Esophagus squamous epithelium (tissue), 5 donors: ENCODE data around the gene FRMPD4. TPM values are rescaled to one million over a fixed set of nuclear protein-coding genes. Genes with fewer than 3 reads are reported as not detected.
"Not testable (repeated sequence)": the region's sequence is repeated elsewhere in the genome, so short reads cannot be mapped to it uniquely, and the experiment has no call there.

ENCODE experiments used
- DNase-seq: peaks from one replicate; lab custom pipeline; 2025; lab: John Stamatoyannopoulos, UW
- H3K27ac ChIP-seq, 4 donors: fragments of 200-600 bp; sonication (generic); one replicate each; pipeline ENCODE4 v1.5.1; 2016 to 2019; ENCODE audit warnings: mild to moderate bottlenecking in 1 of 4
- H3K27me3 ChIP-seq, 4 donors: fragments of 200-600 bp; sonication (generic); 1 replicate in 3 of 4; 2 replicates in 1 of 4; pipeline versions ENCODE4 v1.5.1 to v1.6.0; 2017 to 2021; ENCODE audit warnings: antibody characterized with exemption in 1 of 4
- H3K36me3 ChIP-seq, 3 donors: fragments of 200-600 bp; sonication (generic); one replicate each; pipeline ENCODE4 v1.5.1; 2016 to 2019
- H3K4me1 ChIP-seq, 3 donors: fragments of 200-600 bp; sonication (generic); one replicate each; pipeline ENCODE4 v1.5.1; 2017 to 2019
- H3K4me3 ChIP-seq, 4 donors: fragments of 200-600 bp; sonication (generic); 1 replicate in 3 of 4; 2 replicates in 1 of 4; pipeline ENCODE4 v1.5.1; 2016 to 2019; ENCODE audit warnings: mild to moderate bottlenecking in 2 of 4, moderate library complexity in 1 of 4
- H3K9me3 ChIP-seq, 3 donors: fragments of 200-600 bp; sonication (generic); one replicate each; pipeline ENCODE4 v1.5.1; 2016 to 2019
- POLR2A ChIP-seq, 4 donors: fragments of 450-650 bp; IDR thresholded peaks; one replicate each; pipeline ENCODE4 v1.6.1; 2017; ENCODE audit warnings: antibody characterized with exemption in 4 of 4, mild to moderate bottlenecking in 4 of 4, moderate library complexity in 3 of 4
- WGBS, 2 donors: methylation state at CpG; one replicate each; pipeline ENCODE4 v1.1.5; 2018; 5-methylcytosine and 5-hydroxymethylcytosine counted together
- intact Hi-C: fragments of 100-400 bp; cut with DNase I; formaldehyde crosslinking; loops from one replicate; pipeline ENCODE4 v1.15.0; 2022
- total RNA-seq, 4 donors: library from RNA; depleted of rRNA; stranded (reverse); fragments of >200 nt; gene quantifications; one replicate each; pipeline ENCODE4 v1.1.0, GENCODE V29; 2016
- TF ChIP-seq, protein P1 (sequence below), 6 experiments: fragments of 450-650 bp in 4 of 6; fragments of 200-600 bp in 2 of 6; sonication (generic) in 2 of 6; IDR thresholded peaks; one replicate each; pipeline ENCODE4 v1.5.1; 2016 to 2019; ENCODE audit warnings: antibody characterized with exemption in 6 of 6, mild to moderate bottlenecking in 4 of 6, moderate library complexity in 4 of 6
- donor health status: DM: yes; HTN: yes; CAD: no.

FRMPD4 gene
- total RNA-seq, 4 donors from 2014 or later: under 0.01 to 0.06 TPM; not detected in 2

GRCh38 chrX:12526306-12526705, 388.0 kb downstream of the FRMPD4 start:
- 25 to 59% methylated on average over 4 to 5 of the region's 5 CpGs for WGBS, 2 donors
- intact Hi-C loops: no loop called here
- DNase-seq: no peak
- Histone ChIP-seq H3K9me3 (no peaks in the 10 kb centered on the region), H3K27ac (no peak overlapping the region), H3K36me3 (no peaks in the 10 kb centered on the region), H3K4me1 (no peaks in the 10 kb centered on the region), H3K4me3 (no peak overlapping the region), H3K27me3 (no peaks in the 10 kb centered on the region)
- TF ChIP-seq POLR2A (IDR thresholded peaks at IDR 0.05): no peak
- TF ChIP-seq, protein P1, sequence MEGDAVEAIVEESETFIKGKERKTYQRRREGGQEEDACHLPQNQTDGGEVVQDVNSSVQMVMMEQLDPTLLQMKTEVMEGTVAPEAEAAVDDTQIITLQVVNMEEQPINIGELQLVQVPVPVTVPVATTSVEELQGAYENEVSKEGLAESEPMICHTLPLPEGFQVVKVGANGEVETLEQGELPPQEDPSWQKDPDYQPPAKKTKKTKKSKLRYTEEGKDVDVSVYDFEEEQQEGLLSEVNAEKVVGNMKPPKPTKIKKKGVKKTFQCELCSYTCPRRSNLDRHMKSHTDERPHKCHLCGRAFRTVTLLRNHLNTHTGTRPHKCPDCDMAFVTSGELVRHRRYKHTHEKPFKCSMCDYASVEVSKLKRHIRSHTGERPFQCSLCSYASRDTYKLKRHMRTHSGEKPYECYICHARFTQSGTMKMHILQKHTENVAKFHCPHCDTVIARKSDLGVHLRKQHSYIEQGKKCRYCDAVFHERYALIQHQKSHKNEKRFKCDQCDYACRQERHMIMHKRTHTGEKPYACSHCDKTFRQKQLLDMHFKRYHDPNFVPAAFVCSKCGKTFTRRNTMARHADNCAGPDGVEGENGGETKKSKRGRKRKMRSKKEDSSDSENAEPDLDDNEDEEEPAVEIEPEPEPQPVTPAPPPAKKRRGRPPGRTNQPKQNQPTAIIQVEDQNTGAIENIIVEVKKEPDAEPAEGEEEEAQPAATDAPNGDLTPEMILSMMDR (IDR thresholded peaks at IDR 0.05): no peak

DNA sequence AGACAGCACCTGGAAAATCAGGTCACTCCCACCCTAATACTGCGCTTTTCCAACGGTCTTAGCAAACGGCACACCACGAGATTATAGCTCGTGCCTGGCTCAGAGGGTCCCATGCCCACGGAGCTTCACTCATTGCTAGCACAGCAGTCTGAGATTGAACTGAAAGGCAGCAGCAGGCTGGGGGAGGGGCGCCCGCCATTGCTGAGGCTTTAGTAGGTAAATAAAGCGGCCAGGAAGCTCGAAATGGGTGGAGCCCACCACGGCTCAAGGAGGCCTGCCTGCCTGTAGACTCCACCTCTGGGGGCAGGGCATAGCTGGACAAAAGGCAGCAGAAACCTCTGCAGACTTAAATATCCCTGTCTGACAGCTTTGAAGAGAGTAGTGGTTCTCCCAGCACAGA, 399.8 kb downstream of the FRMPD4 start:
- H3K27ac ChIP-seq, H3K4me3 ChIP-seq, DNase-seq, H3K9me3 ChIP-seq, intact Hi-C loops, H3K27me3 ChIP-seq, H3K36me3 ChIP-seq, H3K4me1 ChIP-seq: not testable (repeated sequence)
- whole genome bisulfite sequencing, 2 donors: no CpG with 5 or more reads among the region's 11 CpGs

DNA sequence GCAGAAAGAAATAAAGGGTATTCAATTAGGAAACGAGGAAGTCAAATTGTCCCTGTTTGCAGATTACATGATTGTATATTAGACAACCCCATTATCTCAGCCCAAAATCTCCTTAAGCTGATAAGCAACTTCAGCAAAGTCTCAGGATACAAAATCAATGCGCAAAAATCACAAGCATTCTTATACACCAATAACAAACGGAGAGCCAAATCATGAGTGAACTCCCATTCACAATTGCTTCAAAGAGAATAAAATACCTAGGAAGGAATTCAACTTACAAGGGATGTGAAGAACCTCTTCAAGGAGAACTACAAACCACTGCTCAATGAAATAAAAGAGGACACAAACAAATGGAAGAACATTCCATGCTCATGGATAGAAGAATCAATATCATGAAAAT, 404.0 kb downstream of the FRMPD4 start:
- intact Hi-C loops, H3K36me3 ChIP-seq, H3K4me3 ChIP-seq, H3K27me3 ChIP-seq, H3K4me1 ChIP-seq, H3K27ac ChIP-seq, DNase-seq, H3K9me3 ChIP-seq: not testable (repeated sequence)
- 82 to 100% methylated on average over 3 of the region's 3 CpGs for WGBS, 2 donors

DNA sequence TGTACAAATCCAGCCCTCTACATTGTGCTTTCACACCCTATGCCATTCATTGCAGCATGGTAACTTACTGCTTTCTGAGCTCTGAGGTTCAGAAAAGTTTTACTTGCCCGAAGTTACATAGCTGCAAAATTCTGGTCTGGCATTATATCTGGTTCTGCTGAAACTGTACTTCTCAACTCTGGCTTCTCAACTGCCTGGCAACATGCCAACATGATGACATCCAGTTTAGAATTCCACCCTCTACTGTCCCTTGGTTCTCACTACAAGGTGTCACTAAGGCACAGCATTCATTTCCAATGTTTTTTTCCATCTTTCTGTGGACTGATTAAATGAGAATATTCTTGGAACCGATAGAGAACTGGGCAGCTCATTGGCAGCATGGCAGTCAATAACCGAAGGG, 410.1 kb downstream of the FRMPD4 start:
- TF ChIP-seq POLR2A (IDR thresholded peaks at IDR 0.05): no peak
- TF ChIP-seq, protein P1 (IDR thresholded peaks at IDR 0.05): no peak
- Histone ChIP-seq H3K27ac (no peak overlapping the region), H3K4me3 (no peak overlapping the region), H3K36me3 (no peaks in the 10 kb centered on the region), H3K27me3 (no peaks in the 10 kb centered on the region), H3K9me3 (no peaks in the 10 kb centered on the region), H3K4me1 (no peaks in the 10 kb centered on the region)
- WGBS, 2 donors: 43 to 72% methylated on average over 1 to 3 of the region's 3 CpGs
- intact Hi-C loops: no loop called here
- no peak for DNase-seq

DNA sequence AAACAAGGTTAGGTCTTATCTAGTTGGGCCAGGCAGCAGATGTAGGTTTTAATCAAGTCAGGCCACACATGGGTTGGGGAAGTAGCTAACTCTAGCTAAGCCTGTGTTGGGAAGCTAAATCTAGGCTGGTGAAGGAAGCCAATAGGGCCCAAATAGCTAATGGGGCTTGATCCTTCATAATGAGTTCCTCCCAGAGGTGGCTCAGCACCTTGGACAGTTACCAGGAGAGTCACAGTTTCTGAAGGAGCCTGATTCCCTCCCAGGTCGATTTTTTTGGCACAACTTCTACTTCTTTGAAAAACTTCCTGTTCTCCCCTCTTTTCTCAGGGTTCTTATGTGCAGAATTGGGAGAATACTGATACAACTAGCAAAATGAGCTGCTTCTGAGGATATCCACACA, 410.5 kb downstream of the FRMPD4 start:
- intact Hi-C loops: no loop called here
- Histone ChIP-seq H3K36me3 (no peaks in the 10 kb centered on the region), H3K4me3 (no peak overlapping the region), H3K9me3 (no peaks in the 10 kb centered on the region), H3K4me1 (no peaks in the 10 kb centered on the region), H3K27me3 (no peaks in the 10 kb centered on the region), H3K27ac (no peak overlapping the region)
- DNase-seq: no peak
- WGBS, 2 donors: 0% methylated on average over 1 of the region's 1 CpG; no CpG with 5 or more reads in 1 of the 2 donors
- no peak for TF ChIP-seq POLR2A (IDR thresholded peaks at IDR 0.05)
- TF ChIP-seq, protein P1 (IDR thresholded peaks at IDR 0.05): no peak

DNA sequence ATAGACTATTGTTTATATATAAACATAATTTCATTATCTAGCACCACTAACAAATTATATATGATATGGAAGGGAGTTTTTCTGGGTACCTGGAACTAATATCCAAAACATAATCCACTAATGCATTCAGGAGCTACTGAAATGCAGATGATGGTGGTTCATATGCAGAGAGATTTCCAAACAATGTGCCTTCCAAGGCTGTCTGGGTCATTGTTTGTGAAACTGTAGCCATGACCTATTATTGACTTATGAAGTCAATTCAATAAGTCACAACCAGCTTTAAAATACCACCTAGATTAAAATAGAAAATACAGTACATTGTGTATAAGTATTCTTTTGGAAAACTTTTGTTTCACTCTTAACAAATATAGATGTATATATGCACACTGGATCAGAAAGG, 415.9 kb downstream of the FRMPD4 start:
- H3K4me3 ChIP-seq: no peak overlapping the region
- H3K4me1 ChIP-seq: no peaks in the 10 kb centered on the region
- no peak overlapping the region for H3K27ac ChIP-seq
- no peak for TF ChIP-seq POLR2A (IDR thresholded peaks at IDR 0.05)
- TF ChIP-seq, protein P1 (IDR thresholded peaks at IDR 0.05): no peak
- no peaks in the 10 kb centered on the region for H3K9me3 ChIP-seq
- H3K27me3 ChIP-seq: no peaks in the 10 kb centered on the region
- no peak for DNase-seq
- no peaks in the 10 kb centered on the region for H3K36me3 ChIP-seq
- intact Hi-C loops: no loop called here
